Epithelial cell of esophagus (primary cell): ENCODE data around the gene TAPT1.

ENCODE experiments used
- DNase-seq: peaks from one replicate; pipeline ENCODE4 v3.0.0; 2010; ENCODE audit warnings: low read depth
- H3K4me3 ChIP-seq: 2 replicates; pipeline ENCODE4 v1.5.1; 2011; ENCODE audit warnings: mild to moderate bottlenecking, low read length, control low read depth
- CTCF ChIP-seq: IDR thresholded peaks from 2 replicates; pipeline ENCODE4 v1.5.1; 2011; ENCODE audit warnings: low read depth, mild to moderate bottlenecking, low read length, control low read depth, inconsistent platforms; ENCODE audit not compliant: insufficient read depth; ENCODE audit errors: missing control alignments

Gene TAPT1

GRCh38 chr4:16217300-16218051 lies 8.8 kb downstream of the TAPT1 start:
- no peak for TF ChIP-seq CTCF
- no peak for DNase-seq
- no peak overlapping the region for H3K4me3 ChIP-seq

- H3K4me3 ChIP-seq, result no peak overlapping the region
- no peak for DNase-seq
- no peak for TF ChIP-seq CTCF
Observed at GRCh38 chr4:16213121-16213520, 13.2 kb downstream of the TAPT1 start.

GRCh38 chr4:16212138-16212782 lies 14.0 kb downstream of the TAPT1 start:
- TF ChIP-seq CTCF, result no peak
- DNase-seq, result no peak
- no peak overlapping the region for H3K4me3 ChIP-seq

GRCh38 chr4:16207409-16207808 lies 18.9 kb downstream of the TAPT1 start:
- DNase-seq, result no peak
- no peak overlapping the region for H3K4me3 ChIP-seq
- TF ChIP-seq CTCF, result no peak

- no peak overlapping the region for H3K4me3 ChIP-seq
- no peak for TF ChIP-seq CTCF
- no peak for DNase-seq
Observed at GRCh38 chr4:16206848-16207247, 19.4 kb downstream of the TAPT1 start.

GRCh38 chr4:16206301-16206700 lies 20.0 kb downstream of the TAPT1 start:
- no peak for DNase-seq
- H3K4me3 ChIP-seq, result no peak overlapping the region
- TF ChIP-seq CTCF, result no peak
